HG03520 (cell line): Measurements from ENCODE around the gene KIF26A.

Source experiments
- ATAC-seq: cut with Tn5 transposase; IDR thresholded peaks from one replicate; pipeline ENCODE4 v1.9.1; 2021; ENCODE audit warnings: mild to moderate bottlenecking, moderate library complexity; ENCODE audit not compliant: unreplicated experiment

The KIF26A gene

DNA sequence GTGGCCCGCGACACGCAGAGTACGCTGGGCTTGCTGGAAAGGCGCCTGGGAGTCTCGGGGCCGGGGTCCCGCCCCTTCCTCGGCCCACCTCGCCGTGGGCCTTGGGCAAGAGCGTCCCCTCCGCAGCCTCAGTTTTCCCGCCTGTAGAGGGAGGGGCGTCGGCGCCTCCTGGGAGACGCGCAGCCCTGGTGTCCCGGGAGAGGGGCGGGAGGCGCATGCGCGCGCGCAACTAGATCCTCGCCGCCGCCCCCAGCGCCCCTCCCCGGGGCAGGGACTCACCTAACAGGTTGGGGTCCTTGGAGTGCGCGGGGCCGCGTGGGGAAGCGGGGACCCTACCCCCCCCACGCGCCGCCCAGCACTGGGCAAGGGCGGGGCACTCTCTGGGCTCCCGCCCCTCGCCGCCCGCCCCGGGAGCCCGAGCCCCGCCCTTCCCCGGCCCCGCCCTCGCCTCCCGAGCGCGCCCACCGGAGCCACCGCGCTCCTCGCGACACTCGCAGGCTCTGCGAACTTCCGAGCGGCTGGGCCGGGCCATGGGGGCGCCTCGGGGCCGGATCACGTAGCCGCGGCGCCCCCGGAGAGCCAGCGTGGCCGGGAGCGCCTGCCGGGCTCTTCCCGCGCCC is at the start of gene KIF26A:
Gene KIF26A (plus strand): TSS at position 490 of the 620 bp plus-strand sequence. CDS start 136 bp downstream, outside the sequence.
- no peak for ATAC-seq

DNA sequence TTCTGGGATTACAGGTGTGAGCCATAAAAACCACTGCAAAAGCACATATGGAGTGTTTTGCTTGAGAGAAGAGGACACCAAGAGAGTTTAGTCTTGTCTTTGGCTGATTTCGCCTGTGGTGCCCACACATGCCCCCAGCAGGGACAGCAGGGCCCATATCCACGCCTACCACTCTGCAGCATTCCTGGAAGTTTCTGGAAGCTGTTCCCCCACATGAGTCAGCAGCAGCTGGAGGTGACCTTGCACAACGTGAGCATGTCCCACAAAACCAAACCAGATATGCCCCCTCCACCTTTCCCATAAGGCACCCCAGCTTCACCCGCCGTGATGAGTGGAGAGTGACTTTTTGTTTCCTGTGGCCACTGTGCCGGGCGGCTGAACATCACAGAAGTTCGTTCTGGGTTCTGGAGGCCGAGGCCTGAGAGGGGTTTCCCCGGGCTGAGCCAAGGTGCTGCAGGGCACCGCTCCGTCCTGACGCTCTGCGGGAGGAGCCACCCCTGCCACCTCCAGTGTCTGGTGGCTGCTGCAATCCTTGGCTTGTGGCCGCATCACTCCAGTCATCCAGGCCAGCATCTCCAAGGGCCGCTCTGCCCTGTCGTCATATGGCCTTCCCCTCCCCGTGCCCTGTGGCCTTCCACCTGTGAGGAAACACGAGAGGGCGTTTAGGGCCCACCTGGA is 48.2 kb upstream of the KIF26A start:
- no peak for ATAC-seq

DNA sequence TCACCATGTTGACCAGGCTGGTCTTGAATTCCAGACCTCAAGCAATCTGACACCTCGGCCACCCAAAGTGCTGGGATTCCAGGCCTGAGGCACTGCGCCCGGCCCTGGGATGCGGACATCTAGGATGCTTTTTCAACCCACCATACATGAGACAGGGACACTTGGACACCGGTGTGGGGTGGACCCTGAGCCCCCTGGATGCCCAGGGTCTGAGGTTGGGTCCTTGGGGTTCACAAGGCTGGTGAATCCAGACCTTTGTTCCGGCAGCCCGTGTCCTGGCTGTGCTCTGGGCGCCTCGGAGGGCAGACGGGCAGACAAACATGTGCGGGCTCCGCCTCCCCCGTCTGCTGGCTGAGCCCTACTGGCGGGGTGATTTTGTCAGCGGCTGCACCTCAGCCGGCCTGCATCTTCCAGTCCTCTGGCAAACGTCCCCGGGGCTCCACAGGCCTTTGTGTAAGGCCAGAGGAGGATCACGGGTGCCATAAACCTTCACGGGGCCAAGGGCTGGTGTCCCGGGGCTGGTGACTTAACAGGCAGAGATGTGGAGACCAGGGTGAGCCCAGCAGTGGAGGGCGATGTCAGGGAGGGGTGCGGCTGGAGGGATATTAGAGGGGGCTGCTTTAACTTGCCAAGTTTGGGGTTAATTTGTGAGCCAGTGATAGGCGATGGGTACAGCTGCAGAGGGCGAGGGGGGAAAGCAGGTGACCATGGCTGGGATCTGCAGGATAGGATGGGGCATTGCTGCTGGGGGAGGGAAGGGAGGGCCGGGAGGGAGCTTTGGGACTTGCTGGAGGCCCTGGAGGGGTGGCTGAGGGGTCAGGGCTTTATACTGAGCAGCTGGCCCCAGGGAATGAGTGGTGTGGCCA is 47.1 kb upstream of the KIF26A start:
- ATAC-seq, result no peak

DNA sequence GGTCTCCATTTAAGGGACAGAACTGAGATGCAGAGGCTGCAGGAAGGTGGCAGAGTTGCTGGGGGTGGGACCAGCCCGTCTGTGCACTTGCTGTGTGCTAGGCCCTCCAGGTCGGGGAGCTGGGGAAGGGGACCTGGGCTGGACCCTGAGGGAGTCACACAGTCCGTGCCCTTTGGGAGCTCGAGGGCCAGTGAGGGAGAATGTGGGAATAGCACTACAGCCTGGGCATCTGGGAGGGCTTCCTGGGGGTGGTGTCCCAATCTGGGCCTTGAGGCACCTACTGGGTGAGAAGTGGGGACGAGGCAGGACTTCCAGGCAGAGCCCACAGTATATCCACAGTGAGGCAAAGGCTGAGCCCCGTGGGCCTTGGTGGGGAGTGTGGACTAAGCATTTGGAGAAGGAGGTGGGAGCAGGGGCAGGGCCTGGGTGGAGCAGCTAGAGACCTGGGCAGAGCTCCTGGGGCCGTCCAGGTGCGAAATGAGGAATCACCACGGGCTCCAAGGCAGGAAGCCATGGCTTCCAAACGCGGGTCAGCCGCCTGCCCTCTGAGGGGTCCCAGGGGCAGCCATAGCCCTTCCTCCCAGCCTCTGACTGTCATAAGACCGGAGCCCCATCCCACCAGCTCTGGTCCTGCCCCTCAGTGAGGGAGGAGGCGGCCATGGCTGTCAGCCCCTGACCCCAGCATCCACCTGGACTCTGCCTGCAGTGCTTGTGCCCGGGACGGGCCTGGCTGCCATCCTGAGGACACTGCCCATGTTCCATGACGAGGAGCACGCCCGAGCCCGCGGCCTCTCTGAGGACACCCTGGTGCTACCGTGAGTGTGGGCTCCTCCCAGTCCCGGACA is 46.2 kb upstream of the KIF26A start:
- no peak for ATAC-seq

DNA sequence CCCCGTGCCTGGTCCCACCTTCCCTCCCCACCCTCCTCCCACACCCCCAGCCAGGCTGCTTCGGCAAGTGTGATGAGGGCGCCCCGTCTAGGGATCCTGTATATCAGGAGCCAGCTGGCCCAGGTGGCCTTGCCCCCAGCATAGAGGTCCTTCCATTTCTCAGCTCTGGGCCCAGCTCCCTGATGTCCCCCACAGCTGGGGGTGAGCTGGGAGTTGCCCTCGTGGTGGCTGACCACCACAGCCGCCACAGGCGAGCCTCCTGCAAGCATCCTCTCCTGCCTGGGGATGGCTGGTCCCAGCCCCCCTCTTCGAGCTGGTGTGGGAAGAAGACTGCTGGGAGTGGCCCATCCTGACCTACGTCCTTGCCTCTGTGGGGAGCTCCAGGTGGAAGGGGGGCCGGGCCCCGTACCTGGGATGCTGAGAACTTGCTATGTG is 45.4 kb upstream of the KIF26A start:
- ATAC-seq, result no peak

DNA sequence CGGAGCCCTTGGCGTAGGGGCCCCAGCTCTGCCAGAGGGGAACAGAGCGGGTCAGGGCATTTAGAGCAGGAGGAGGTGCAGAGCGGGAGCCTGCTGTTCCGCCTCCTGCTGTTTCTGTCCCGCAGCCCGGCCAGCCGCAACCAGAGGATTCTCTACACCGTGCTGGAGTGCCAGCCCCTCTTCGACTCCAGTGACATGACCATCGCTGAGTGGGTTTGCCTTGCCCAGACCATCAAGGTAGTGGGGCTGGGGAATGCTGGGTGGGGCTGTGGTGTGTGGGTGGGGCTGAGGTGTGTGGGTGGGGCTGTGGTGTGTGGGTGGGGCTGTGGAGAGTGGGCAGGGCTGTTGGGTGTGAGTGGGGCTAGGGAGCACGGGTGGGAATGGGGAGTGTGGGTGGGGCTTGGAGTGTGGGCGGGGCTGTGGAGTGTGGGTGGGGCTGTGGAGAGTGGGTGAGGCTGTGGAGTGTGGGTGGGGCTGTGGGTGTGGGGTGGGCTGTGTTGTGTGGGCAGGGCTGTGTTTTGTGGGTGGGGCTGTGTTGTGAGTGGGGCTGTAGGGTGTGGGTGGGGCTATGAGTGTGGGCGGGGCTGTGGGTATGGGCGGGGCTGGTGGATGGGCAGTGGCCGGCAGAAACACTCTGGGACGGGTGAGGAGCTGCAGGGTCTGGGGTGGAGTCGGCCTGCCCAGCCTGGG is 44.9 kb upstream of the KIF26A start:
- no peak for ATAC-seq

DNA sequence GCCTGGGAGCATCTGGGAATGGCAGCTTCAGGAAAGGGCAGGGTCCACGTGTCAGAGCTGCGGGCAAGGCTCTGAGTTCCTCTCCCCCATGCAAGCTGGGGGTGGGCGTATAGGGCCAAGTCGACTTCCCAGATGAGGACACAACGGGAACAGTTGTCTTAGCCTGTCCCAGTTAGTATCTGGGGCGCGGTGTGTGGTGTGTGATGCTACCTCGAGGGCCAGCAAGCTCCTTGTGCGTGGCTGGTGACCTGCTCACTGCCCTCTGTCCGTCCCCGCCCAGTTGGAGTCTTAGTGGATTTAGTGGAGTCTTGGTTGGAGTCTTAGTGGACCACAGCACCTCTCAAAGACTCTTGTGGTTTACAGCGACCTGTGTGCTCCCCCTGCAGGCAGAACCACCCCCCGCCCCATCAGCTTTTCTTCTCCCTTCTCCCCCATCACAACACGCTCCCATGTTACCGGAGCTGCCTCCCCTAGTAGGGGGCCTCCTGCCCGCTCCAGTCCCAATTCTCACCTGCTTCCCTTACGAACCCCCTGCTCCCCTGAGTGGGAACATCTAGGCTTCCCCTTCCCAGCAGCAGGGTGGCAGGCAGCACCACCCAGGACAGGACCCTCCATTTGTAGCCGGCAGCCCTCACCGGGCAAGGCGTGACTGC is 44.2 kb upstream of the KIF26A start:
- no peak for ATAC-seq

DNA sequence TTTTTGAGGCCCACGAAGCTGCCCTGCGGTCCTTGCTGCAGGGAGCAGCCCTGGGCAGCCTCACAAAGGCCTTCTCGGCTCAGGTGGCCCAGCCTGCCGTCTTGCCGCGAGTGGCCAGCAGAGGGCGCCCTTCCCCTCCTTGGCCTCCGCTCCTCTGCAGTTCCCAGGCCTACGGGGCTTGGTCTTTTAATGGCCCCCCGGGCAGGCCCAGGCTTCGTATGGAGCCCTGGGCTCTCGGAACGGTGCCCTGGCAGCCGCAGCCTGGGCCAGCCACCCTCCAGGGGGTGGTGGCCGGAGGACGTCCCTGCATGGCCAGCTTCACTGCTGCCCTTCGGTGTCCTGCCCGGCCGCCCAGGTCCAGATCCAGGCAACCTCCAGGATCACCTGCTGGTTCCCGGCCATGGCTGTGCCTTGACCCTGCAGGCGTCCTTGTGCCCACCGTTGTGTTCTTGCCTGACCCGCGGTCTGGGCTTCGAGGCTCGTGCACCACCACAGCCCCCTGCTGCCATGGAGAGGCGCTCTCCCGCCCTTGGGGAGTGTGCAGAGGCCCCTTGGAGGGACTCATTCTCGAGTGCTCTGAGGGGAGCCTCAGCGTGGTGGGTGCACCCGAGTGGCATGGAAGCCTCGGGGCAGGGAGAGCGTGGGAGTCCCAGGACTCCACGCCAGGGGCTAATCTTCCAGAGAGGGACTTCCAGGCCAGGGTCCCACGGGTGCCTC is 43.5 kb upstream of the KIF26A start:
- no peak for ATAC-seq

DNA sequence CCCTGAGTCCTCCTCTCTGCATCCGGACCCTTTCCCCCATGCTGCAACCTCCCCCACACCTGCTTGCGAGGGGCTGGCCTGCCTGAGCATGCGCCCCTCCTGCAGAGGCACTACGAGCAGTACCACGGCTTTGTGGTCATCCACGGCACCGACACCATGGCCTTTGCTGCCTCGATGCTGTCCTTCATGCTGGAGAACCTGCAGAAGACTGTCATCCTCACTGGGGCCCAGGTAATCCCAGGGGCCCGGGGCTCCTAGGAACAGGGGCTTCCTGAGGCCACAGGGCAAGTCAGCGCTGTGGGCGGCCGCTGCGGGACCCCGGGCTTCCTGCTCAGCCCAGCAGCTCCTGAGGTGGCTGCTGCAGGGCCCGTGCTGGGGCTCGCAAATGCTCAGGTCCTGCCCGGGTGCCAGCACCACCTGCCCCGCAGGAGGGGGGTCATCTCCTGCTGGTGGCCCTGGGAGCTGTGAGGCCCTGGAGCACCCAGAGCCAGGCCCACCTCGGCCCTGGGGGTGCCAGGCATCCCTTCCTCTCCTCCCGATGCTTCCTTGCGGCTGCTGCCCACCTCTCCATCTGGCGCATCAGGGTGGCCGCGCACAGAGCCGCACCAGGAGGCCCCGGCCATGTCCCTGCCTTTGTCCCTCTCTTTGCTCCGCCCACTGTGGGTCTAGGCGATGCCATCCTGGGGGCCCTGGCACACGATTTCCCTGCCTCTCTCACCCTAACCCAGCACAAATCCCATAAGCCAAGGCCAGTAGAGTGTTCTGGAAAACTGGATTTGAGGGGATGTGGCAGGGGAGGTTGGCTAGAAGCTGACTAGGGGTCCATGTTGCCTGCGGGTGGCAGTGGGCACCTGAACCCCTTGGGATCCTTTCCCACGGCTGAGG is 42.7 kb upstream of the KIF26A start:
- ATAC-seq, result no peak

DNA sequence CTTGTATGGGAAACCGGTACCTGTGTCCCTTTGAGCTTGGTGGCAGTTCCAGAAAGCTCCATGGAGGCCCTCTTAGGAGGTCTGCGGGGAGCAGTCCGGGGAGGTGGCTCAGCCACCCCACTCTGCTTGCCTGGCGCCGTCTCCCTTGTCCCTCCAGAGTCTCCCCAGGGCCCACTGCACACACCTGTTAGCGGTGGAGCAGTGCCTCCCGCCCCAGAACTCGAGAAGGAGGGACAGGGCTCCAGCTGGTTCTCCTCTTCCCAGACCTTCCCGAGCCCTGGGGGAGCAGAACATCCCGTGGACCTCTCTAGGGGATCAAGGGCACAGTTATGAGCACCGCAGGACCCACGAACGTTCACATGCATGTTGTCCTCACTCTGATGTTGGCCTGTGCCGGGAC is 42.1 kb upstream of the KIF26A start:
- no peak for ATAC-seq

DNA sequence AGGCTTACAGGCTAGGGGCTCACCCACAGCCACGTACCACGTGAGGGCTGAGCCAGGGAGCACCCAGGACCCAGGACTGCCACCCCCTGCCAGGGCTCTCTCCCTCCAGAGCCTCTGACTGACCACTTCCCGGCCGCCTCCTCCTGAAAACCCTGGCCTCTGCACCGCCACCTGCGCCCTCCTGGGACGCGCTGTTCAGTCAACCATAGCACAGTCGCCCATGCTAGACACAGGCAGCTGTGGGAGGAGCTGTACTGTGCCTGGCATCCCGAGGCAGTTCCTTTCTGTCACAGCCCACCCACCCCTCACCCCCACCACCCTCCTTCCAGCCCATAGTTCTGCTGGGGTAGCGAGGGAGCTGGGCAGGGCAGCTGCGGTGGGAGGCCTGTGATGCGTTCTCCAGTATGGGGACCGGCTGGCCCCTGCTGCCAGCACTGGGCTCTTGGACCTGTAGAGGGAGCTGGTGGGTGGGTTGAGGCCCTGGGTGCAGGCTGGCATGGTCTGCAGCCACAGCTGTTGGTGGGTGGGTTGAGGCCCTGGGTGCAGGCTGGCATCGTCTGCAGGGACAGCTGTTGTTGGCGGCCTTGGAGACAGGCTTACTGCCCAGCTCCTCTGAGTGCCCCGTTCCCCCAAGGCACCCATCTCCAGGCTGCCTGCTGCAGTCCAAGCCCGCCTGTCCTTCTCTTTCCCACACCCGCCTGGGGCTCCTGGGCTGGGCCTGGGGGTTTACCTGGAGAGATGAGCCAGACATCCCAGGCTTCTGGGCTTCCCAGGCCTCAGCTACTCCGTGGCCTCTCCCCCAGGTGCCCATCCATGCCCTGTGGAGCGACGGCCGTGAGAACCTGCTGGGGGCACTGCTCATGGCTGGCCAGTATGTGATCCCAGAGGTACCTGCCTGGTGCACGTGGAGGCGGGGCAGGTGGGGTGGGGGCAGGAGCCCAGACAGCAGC is 41.4 kb upstream of the KIF26A start:
- no peak for ATAC-seq

DNA sequence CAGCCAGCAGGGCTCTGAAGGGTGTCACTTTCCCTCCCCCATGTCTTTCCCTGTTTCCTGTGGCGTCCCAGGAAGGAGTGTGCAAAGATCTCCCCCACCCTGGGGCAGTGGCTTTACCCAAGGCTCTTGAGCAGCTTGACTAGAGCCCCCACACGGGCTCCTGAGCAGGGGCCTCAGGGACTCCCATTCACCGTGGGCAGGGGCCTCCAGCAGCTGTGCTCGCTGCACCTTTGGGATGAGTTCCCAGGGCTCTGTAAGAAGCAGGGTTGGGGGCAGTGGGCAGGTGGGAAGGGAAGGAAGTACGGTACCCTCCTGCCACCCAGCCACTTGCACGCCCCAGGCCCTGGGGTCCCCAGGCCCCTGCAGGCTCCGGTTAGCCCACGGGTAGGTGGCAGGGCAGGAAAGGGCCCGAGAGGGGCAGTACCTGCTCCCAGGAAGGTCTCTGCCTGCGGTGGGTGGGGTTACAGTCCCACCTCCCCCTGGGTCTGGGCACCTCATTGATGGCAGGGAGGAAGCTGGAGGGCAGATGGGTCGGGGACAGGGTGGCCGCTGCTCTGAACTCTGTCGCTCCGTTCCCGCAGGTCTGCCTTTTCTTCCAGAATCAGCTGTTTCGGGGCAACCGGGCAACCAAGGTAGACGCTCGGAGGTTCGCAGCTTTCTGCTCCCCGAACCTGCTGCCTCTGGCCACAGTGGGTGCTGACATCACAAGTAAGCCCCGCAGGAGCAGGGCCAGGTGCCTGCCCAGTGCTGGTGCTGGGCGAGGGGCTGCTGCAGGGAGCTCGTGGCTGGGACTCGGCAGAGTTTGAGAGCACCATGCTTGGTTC is 39.9 kb upstream of the KIF26A start:
- ATAC-seq, result no peak

DNA sequence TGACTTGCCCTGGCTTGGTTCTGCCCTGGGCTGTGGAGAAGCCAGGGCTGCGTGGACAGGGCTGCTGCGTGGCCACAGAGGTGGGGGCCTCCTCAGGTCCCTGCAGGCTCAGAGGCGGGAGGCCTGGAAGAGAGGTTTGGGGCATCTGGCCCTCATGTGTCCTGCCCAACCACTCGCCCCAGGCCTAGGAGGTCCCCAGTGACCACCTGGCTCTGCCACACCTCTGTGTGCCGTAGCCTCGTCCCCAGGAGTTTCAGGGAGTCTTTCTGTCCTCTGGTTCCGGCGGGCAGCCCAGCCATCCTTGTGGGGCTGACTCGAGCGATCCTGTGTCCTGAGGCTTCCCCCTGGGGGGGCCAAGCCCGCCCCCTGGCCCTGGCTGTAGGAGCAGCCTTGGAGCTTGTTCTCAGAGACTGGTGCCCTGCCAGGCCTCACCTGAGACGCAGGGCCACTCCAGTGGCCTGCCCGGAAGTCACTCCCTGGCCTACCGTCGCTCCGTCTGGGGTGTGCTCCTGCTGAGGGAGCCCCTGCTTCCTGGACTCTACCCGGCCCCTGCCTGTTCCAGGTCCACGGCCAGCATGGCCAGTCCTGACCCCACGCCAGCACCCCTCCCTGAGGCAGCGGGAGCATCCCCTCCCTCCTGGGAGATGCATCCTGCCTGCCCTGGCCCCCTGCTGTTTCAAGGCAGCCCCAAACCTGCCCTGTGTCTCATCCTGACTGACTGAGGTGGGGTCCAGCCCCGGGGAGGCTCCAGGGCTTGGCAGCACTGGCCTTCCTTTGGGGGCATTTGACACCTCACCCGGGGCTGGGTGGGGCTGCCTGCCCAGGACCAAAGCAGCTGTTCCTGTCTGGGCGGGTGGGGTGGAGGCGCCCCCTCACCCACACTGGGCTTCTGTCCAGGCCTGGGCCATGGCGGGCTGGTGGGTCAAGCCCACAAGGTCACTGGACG is 39.0 kb upstream of the KIF26A start:
- no peak for ATAC-seq

DNA sequence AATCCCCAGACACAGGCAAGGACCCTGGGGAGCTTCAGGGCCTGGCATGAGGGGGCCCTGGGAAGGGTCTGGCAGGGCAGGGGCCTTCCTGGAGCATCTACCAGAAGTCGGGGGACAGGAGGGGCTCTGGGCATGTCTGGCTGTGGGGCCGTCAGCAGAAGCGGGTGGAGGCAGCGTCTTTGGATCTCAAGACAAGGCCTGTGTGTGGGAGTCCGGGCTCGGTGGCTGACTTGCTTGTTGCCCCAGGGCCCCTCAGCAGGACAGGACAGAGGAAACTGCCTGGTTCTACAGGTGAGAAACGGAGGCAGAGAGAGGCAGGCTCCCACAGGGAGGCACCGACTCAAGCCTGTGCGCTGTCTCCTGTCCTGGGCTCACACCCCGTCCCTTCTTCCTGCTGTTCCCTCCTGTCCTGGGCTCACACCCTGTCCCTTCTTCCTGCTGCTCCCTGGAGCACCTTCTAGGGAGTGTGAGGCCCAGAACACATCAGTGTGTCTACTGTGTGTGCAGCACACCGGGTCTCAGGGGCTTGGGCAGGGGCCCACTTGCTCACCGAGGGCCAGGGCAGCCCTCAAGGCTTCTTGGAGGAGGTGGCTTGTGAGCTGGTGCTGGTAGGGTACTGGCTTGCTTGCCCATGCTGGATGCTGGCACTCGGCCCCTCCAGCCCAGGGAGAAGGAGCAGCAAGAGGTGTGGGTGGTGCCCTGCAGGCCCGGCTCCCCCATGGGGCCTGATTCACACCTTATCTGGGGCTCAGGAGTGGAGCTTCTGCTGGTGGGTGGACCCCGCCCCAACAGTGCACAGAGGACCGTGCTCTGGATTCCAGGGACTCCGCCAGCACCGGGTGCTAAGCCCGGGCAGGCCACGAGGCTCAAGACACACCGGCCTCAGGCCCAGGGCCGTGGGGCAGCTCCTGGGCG is 38.0 kb upstream of the KIF26A start:
- ATAC-seq, result no peak
